SK-N-MC (cell line): ENCODE results near the gene GRK3.
"Not testable (repeated sequence)": the region's sequence is repeated elsewhere in the genome, so short reads cannot be mapped to it uniquely, and the experiment has no call there.

ENCODE experiments used
- EZH2 ChIP-seq: fragments of 200-600 bp; sonication (generic); IDR thresholded peaks from one replicate; pipeline ENCODE4 v1.6.1; 2017; ENCODE audit warnings: antibody characterized with exemption
- POLR2AphosphoS5 ChIP-seq: IDR thresholded peaks from 2 replicates; pipeline ENCODE4 v1.6.1; 2012; ENCODE audit warnings: mild to moderate bottlenecking, low read depth, low read length, borderline replicate concordance

GRCh38 chr22:25613558-25613957 is 49.1 kb downstream of the GRK3 start:
- TF ChIP-seq EZH2, POLR2AphosphoS5: not testable (repeated sequence)
